GM19023 (cell line): ENCODE measurements around the gene CD83.
A peak's percentile ranks its signal among the peaks of the same experiment; 100 is the strongest.
"Not testable (repeated sequence)": the region's sequence is repeated elsewhere in the genome, so short reads cannot be mapped to it uniquely, and the experiment has no call there.

Experiments
- ATAC-seq: cut with Tn5 transposase; IDR thresholded peaks from one replicate; pipeline ENCODE4 v1.9.1; 2021; ENCODE audit warnings: mild to moderate bottlenecking, moderate library complexity; ENCODE audit not compliant: unreplicated experiment

CD83 gene, protein sequence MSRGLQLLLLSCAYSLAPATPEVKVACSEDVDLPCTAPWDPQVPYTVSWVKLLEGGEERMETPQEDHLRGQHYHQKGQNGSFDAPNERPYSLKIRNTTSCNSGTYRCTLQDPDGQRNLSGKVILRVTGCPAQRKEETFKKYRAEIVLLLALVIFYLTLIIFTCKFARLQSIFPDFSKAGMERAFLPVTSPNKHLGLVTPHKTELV

DNA sequence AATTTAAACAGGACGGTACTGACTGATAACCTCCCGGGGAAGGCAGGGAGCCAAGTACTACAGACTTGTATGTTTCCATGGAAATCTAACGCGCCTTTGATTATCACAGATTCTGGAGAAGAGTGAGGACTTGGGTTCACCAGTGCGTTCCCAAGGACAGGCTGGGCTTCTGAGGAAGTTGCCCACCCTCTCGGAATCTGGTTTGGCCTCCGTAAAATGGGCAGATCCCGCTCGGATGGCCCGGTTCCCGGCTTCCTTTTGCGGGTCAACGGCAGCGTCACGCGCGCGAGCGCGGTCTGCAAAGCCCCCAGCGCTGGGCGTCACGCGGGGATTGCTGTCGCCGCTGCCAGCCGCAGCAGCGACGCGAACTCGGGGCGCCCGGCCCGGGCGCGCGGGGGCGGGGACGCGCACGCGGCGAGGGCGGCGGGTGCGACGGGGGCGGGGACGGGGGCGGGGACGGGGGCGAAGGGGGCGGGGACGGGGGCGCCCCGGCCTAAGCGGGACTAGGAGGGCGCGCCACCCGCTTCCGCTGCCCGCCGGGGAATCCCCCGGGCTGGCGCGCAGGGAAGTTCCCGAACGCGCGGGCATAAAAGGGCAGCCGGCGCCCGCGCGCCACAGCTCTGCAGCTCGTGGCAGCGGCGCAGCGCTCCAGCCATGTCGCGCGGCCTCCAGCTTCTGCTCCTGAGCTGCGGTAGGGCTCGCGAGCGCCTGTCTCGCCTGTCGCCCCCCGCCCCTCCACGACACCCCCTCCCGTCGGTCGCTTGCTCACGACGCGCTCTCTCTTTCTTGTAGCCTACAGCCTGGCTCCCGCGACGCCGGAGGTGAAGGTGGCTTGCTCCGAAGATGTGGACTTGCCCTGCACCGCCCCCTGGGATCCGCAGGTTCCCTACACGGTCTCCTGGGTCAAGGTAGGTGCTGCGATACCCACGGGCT, at the start of gene CD83:
CD83 (plus strand) TSS at position 615 of the 933 bp plus-strand sequence; CDS start at position 655, 40 bp downstream.
- peak; percentile 68 for ATAC-seq

DNA sequence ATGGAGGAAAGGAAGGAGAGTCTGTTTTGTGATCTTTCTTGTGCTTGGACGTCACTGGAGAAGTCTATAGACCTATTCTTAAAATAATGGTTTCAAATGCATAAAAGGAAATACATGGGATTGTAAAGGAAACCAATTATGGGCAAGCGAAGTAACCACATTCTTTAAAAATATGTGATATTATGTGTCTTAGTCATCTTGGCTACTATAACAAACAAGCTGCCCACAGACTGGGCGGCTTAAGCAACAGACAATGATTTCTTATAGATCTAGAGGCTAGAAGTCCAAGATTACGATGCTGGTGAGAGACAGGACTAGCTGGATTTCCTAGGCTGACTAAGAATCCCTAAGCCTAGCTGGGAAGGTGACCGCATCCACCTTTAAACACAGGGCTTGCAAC, 49.4 kb upstream of the CD83 start:
- no peak for ATAC-seq

DNA sequence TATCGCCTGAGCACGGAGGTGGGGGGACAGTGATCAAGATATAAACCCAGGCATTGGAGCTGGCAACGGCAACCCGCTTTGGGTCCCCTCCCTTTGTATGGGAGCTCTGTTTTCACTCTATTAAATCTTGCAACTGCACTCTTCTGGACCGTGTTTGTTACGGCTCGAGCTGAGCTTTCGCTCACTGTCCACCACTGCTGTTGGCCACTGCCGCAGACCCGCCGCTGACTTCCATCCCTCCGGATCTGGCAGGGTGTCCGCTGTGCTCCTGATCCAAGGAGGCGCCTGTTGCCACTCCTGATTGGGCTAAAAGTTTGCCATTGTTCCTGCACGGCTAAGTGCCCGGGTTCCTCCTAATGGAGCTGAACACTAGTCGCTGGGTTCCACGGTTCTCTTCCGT, 48.9 kb upstream of the CD83 start:
- ATAC-seq, result no peak

DNA sequence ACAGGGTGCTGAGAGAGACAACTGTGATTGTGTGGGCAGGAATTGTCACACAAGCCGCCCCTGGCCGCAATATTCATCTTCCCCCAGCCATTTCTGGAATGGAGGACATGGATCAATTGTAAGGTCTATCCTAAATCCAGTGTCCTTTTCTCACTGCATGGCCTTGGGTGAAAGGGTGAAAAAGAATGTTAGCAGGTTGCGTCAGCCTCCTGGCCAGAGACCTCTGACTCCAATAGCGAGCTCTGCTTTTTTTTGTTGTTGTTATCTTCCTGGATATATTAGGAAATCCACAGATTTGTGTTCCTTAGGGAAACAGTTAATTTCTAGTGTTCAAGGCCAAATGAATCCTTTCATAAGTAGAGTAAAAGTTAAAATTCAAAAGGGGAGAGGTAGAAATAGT, 47.1 kb upstream of the CD83 start:
- no peak for ATAC-seq

DNA sequence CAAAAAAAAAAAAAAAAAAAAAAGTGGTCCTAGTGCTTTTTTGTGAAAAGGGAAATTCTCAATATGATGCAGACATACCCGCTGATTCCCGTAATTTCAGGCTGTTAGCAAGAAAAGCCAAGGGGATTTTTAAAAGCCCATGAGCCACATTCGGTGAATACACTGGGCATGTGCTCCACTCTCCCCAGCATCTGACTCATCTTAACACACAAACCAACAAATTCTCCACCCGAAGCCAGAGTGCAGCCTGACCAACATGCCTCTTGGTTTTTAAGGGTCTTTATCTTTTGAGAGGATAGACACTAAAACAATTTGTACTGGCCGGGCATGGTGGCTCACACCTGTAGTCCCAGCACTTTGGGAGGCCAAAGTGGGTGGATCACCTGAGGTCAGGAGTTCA, 45.5 kb upstream of the CD83 start:
- ATAC-seq, result no peak

DNA sequence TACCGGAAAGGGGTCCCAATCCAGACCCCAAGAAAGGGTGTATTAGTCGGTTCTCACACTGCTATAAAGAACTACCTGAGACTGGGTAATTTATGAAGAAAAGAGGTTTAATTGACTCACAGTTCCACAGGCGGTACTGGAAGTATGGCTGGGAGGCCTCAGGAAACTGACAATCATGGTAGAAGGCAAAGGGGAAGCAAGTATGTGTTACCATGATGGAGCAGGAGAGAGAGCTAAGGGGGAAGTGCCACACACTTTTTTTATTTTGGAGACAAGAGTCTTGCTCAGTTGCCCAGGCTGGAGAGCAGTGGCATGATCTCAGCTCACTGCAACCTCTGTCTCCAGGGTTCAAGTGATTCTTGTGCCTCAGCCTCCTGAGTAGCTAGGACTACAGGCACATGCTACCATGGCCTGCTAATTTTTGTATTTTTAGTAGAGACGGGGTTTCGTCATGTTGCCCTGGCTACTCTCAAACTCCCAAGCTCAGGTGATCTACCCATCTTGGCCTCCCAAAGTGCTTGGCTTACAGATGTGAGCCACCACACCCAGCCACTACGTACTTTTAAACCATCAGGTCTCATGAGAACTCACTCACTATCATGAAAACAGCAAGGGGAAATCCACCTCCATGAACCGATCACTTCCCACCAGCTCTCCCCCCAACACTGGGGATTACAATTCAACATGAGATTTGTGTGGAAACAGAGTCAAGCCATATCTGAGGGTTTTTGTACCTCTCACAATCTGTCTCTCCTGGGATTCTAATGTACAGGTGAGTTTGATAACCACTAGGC, 43.8 kb upstream of the CD83 start:
- ATAC-seq, result not testable (repeated sequence)

DNA sequence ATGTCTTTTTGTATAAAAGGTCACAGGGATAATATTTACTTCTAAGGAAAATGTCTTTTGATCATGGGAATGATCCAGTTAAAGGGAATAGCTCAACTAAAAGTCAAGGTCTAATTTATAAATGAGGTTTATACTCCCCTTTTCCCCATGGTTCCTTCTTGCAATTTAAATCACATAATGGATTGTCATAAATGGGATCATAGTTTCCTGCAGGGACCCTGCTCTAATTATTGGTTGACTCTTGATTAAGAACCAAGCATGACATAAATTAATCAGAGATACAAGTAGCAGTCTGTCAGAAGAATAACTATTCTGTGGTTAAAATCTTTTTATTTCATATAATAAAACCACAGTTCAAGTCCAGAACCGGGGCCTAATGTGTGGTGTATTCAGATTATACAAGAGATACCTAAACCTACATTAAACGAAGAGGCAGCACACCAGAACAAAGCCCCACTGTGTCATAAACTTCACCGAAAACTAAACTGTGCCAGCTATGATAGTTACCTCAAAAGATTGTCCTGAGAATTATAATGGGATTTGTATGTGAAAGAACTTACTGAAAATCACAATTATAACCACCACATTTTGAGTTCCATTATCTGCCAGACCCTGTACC, 43.0 kb upstream of the CD83 start:
- no peak for ATAC-seq

DNA sequence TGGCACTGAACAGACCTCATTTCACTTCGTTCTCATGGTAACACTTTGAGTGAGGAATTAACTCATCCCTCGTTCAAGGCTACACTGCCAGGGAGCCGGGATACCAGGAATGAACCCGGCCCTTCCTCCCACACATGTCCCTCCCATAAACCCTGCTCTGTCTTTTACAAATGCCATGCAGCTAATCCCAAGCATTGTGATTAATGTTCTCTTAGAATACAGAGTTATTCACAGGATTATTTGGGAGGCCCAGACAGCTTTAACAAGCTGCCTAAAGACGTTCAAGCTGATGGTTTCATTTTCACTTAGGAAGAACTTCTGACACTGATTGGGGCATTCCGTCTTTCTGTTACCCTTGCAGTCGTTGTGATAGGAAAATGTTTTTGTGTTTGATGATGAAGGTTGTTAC, 42.5 kb upstream of the CD83 start:
- ATAC-seq, result peak; percentile 69

DNA sequence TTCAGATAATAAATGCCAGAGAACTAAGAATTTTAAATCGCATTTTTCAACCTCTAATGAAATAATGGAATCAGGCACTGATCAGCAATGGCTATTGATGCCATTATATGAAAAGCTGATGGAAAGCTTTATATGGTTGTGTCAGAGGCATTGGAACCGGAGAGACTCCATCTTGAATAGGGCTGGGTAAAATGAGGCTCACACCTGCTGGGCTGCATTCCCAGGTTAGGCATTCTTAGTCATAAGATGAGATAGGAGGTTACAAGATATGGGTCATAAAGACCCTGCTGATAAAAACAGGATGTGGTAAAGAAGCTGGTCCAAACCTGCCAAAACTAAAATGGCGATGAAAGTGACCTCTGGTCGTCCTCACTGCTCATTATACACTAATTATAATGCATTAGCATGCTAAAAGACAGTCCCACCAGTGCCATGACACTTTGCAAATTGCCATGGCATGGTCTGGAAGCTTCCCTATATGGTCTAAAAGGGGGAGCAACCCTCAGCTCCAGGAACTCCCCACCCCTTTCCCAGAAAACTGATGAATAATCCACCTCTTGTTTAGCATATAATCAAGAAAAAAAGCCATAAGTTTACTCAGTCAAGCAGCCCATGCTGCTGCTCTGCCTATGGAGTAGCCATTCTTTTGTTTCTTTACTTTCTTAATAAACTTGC, 40.2 kb upstream of the CD83 start:
- ATAC-seq, result no peak

DNA sequence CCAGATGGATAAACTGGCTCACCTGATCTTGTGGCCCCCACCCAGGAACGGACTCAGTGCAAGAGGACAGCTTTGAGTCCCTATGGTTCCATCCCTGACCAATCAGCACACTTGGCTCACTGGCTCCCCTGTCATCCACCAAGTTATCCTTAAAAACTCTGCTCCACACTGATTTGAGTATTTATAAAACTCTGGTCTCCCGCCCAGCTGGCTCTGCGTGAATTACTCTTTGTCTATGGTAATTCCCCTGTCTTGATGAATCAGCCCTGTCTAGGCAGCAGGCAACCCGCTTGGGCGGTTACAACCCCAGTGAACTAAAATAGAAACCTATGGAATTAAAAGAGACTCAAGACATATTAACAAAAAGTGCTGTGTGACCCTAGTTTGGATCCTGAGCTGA, 38.1 kb upstream of the CD83 start:
- no peak for ATAC-seq

DNA sequence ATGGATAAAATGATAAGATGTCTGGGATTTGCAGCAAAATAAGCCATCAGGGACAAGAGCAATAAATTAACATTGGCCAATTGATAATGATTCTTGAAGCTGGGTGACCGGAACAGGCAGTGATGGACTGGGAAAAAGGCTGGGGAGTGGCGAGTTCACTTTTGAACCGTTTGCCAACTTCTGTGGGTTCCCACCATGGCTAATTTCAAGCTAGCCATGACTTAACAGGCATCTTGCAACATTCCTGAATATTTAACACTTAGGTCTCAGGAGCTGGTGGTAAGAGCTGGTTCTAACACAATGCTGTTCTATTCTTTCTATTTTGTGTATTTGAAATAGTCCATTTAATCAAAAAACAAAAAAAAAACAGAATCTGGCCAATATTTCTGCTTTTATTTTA, 37.6 kb upstream of the CD83 start:
- no peak for ATAC-seq

DNA sequence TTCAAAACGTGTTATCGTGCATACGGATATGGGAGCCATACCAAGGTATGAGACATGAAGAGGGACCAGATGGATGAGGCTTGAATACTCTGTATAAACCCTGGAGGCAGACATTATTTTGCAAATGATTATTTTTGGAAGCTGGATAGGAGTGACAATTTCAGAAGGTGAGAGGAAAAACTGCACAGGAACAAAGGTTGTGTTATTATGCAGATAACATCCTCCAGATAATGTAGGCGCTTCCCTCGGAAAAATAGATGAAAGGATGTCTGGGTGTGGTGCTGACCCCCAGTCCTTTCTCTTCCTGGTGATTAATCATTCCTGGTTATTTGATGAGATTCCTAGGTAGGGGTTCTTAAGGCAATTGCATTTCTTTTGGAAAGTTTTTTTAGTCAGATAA, 36.4 kb upstream of the CD83 start:
- no peak for ATAC-seq

DNA sequence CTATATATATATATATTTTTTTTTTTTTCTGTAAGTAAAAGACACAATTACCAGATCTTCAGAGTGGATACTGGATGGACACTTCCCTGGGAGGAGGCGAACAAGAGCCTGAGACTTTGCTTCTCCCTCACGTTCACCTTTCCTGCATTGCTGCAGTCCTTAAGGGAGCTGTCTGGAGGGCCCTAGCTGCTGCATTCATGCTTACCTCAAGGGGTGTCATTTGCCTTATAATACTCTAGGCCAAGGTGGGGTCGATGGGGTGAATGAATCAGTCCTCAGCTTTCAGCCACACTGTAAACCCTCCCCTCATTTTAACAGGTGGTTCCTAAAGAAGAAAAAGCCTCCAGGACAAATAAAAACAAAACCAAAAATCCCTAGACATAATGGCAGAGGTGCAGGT, 34.8 kb upstream of the CD83 start:
- ATAC-seq, result no peak

DNA sequence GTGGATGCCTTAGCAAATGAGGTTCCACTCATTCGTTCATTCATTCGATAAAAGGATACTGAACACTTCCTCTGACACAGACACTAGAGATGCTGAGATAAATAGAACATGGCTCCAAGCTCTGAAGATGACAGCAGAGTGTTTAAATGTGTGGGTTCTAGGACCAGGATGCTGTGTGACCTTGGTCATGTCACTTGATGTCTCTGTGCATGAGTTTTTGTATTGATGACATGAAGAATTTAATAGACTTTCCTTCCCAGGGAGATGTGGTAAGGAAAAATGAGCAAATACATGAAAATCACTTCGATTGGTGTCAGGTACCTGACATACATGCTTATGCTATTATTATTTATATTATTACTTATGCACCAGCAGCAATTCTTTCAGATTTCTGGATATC, 34.3 kb upstream of the CD83 start:
- no peak for ATAC-seq

DNA sequence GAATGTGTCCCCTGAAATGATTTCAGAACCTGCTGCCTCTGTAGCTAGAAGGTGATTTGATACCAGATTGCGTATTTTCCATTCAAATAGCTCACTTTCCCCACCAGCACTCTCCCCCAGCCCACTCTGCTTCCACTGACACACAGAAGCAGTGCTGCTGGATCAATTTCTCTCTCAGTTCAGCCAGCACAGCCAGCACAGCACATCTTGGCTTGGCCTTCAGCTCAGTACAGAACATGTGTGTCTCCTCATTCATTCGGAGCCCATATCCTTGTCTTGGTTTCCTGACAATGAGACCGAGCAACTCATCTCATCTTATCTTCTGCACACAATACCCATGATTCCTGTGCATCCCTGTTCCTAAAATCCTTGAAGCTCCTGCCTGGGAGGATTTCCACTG, 33.8 kb upstream of the CD83 start:
- ATAC-seq, result no peak

DNA sequence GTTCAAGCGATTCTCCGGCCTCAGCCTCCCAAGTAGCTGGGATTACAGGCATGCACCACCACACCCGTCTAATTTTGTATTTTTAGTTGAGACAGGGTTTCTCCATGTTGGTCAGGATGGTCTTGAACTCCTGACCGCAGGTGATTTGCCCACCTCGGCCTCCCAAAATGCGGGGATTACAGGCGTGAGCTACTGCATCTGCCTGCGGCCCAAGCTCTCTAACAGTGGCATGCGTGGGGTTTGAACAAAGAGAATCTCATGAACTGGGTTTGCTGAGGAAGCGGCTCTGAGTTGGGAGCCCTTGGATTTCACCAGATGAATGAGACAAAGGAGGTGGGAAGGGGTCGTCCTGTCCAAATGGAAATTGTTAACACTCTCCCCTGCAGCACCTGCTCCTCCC, 33.2 kb upstream of the CD83 start:
- ATAC-seq, result no peak

DNA sequence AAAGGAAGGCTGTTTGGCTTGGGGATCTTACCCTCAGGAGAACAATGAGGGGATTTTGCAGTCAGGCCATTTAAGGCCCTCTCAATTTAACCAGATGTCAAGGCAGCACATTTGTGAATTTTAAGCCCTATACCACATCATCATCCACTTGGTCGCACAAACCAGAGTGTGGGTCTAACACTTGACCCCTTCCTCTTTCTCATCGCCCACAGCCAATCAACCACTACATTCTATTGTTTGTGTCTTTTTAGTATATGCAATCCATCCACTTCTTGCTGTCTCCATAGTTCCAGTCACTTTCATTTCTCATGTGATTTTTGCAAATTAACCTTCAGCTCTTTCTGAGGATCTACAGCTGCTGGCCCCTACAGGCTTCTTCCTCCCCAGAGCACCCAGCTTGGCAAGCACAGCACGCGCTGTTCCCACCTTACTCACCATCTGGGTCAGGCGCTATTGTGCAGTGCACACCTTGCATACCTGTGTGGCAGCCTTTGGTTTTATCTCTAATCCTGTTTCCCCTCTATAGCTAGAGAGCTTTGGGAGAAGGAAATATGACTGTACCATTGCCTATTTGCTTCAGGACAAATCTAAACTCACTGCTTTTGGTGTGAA, 32.3 kb upstream of the CD83 start:
- ATAC-seq, result no peak

DNA sequence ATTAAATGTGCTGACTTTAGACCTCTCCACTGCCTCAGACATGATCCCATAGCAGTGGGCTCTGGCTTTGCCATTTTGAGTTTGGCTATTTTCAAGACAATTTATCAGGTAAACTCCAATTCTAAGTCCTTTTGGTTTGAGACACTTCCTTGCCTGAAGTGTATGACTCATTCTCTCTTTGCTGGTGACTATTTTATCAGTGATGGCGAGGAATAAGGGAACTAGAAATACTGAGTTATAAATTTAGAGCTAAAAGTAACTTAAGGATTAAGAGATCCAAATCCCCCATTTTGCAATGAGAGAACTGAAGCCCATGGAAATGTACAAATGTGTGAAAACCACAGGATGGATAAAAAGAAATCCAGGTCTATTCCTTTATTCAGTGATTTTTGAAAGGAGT, 30.9 kb upstream of the CD83 start:
- ATAC-seq, result no peak

DNA sequence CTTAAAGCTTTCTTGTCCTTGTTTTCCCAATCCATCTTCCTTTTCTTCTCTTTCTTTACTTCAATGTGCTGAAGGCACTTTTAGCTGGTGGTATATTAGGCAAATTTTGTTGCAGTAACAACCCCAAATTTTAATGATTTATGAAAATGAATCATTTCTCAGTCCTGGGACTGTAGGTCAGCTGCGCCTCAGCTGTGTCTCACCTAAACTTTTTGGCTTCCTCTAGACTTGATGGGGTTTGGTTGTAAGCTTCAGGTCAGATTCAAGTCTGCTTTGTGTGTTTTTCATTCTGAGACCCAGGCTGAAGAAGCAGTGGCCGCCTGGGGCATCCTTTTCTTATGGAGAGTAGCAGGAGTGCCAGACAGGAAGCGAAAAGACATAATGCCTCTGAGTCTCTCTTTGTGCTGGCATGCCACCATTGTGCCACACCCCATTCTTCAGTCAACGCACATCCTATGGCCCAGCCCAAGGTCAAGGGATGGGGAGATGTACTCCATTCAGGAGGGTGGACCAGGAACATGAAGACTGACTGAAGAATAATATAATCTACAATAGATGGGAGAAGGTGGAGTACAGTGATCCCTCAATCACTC, 28.9 kb upstream of the CD83 start:
- no peak for ATAC-seq

DNA sequence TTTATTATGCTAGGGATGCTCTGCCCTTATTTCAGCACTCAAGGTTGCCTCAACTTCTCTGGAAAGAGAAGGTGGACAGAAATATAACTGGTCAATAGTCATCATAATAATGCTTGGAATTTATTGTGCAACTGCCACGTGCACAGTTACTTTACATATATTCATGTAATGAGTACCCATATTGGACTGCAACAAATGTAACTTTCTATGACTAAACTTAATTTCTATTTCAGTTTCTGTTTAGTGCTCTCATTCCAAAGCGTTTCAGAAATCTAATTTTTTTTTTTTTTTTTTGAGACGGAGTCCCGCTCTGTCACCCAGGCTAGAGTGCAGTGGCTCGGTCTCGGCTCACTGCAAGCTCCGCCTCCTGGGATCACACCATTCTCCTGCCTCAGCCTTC, 28.3 kb upstream of the CD83 start:
- peak; percentile 46 for ATAC-seq
